NK-92 treated with Interleukin-12 subunit alpha and Interleukin-12 subunit beta, amount 100 ng/mL, for 24 hours (cell line): ENCODE results near the gene LCAT.
"Not testable (repeated sequence)": the region's sequence is repeated elsewhere in the genome, so short reads cannot be mapped to it uniquely, and the experiment has no call there.

Experiments used
- DNase-seq: peaks from one replicate; lab custom pipeline; 2025; lab: John Stamatoyannopoulos, UW

The LCAT gene

GRCh38 chr16:67946966-67947558, 3.1 kb upstream of the LCAT start:
- no peak for DNase-seq

GRCh38 chr16:67946128-67946569, 2.2 kb upstream of the LCAT start:
- no peak for DNase-seq

GRCh38 chr16:67945392-67945933, 1.5 kb upstream of the LCAT start:
- DNase-seq = no peak

GRCh38 chr16:67944690-67945391, 921 bp upstream of the LCAT start:
- no peak for DNase-seq

GRCh38 chr16:67943256-67943618, 683 bp downstream of the LCAT start:
- DNase-seq = no peak

- no peak for DNase-seq
Measured at GRCh38 chr16:67942510-67943255, 1.2 kb downstream of the LCAT start.

GRCh38 chr16:67942200-67942509, 1.8 kb downstream of the LCAT start:
- DNase-seq = no peak

- DNase-seq = no peak
Measured at GRCh38 chr16:67941469-67942199, 2.3 kb downstream of the LCAT start.

GRCh38 chr16:67940446-67941089, 3.4 kb downstream of the LCAT start:
- no peak for DNase-seq

GRCh38 chr16:67939507-67940445, 4.1 kb downstream of the LCAT start:
- DNase-seq = no peak

- DNase-seq = not testable (repeated sequence)
Measured at GRCh38 chr16:67937713-67938112, 6.2 kb downstream of the LCAT start.

GRCh38 chr16:67936880-67937605, 6.9 kb downstream of the LCAT start:
- DNase-seq = no peak

- peak; percentile 57 for DNase-seq
Measured at GRCh38 chr16:67936124-67936879, 7.6 kb downstream of the LCAT start, which contains the start of gene PSMB10. PSMB10 (minus strand) TSS chr16:67936850; CDS start chr16:67936749, 101 bp downstream.

GRCh38 chr16:67935402-67936123, 8.4 kb downstream of the LCAT start:
- DNase-seq = peak; percentile 92

GRCh38 chr16:67935101-67935401, 8.9 kb downstream of the LCAT start:
- no peak for DNase-seq

- no peak for DNase-seq
Measured at GRCh38 chr16:67934306-67935100, 9.4 kb downstream of the LCAT start.

GRCh38 chr16:67933805-67934204, 10.1 kb downstream of the LCAT start:
- no peak for DNase-seq

- DNase-seq = no peak
Measured at GRCh38 chr16:67932462-67932840, 11.5 kb downstream of the LCAT start.
